DND-41 (cell line): ENCODE measurements around the gene CD79B.

Experiments
- ATAC-seq: fragments of 200-7000 bp; cut with Tn5 transposase; 3 replicates; pipeline ENCODE4 v1.9.1; 2021; ENCODE audit warnings: low read depth; ENCODE audit not compliant: insufficient read depth
- DNase-seq: peaks from one replicate; pipeline ENCODE4 v3.0.0-alpha.2; 2020
- H2AFZ ChIP-seq: 2 replicates; pipeline ENCODE4 v1.6.0; 2012; ENCODE audit warnings: low read depth, low read length
- H3K27ac ChIP-seq: 2 replicates; pipeline ENCODE4 v1.5.1; 2012; ENCODE audit warnings: low read length, inconsistent platforms
- H3K27me3 ChIP-seq: fragments of 200-600 bp; sonication (generic); 2 replicates; pipeline ENCODE4 v1.6.0; 2012; ENCODE audit warnings: low read length, mild to moderate bottlenecking, inconsistent platforms; ENCODE audit not compliant: insufficient read depth, poor library complexity
- H3K36me3 ChIP-seq: 2 replicates; pipeline ENCODE4 v1.5.1; 2012; ENCODE audit warnings: low read length, inconsistent platforms; ENCODE audit not compliant: insufficient read depth
- H3K4me1 ChIP-seq: 2 replicates; pipeline ENCODE4 v1.5.1; 2012; ENCODE audit warnings: mild to moderate bottlenecking, low read length; ENCODE audit not compliant: insufficient read depth
- H3K4me2 ChIP-seq: 2 replicates; pipeline ENCODE4 v1.6.0; 2012; ENCODE audit warnings: mild to moderate bottlenecking, moderate library complexity, low read length, inconsistent platforms; ENCODE audit not compliant: insufficient read depth
- H3K4me3 ChIP-seq, 2 experiments: fragments of 200-600 bp in 1 of 2; shearing (Covaris generic) in 1 of 2; 2 replicates each; pipeline ENCODE4 v1.5.1; 2012 to 2016; ENCODE audit warnings: inconsistent platforms in 2 of 2, low read length in 2 of 2, mild to moderate bottlenecking in 2 of 2, low read depth in 1 of 2, moderate library complexity in 1 of 2
- H3K79me2 ChIP-seq: 2 replicates; pipeline ENCODE4 v1.6.0; 2012; ENCODE audit warnings: low read length, inconsistent platforms; ENCODE audit not compliant: insufficient read depth
- H3K9ac ChIP-seq: 2 replicates; pipeline ENCODE4 v1.6.0; 2012; ENCODE audit warnings: low read depth, mild to moderate bottlenecking, inconsistent platforms, low read length, moderate library complexity
- H3K9me3 ChIP-seq: 2 replicates; pipeline ENCODE4 v1.5.1; 2012; ENCODE audit warnings: low read length, moderate library complexity, mild to moderate bottlenecking, inconsistent platforms; ENCODE audit not compliant: insufficient read depth, severe bottlenecking
- H4K20me1 ChIP-seq: 2 replicates; pipeline ENCODE4 v1.6.0; 2012; ENCODE audit warnings: low read length; ENCODE audit not compliant: insufficient read depth
- CTCF ChIP-seq: IDR thresholded peaks from 2 replicates; pipeline ENCODE4 v1.5.1; 2012; ENCODE audit warnings: borderline replicate concordance, low read length, moderate library complexity, mild to moderate bottlenecking; ENCODE audit not compliant: poor library complexity, severe bottlenecking; ENCODE audit errors: extremely low read depth
- EZH2 ChIP-seq: IDR thresholded peaks from 3 replicates; pipeline ENCODE4 v1.6.1; 2012; ENCODE audit warnings: borderline replicate concordance, low read depth, mild to moderate bottlenecking, moderate library complexity, low read length, inconsistent platforms; ENCODE audit not compliant: severe bottlenecking

CD79B gene

DNA sequence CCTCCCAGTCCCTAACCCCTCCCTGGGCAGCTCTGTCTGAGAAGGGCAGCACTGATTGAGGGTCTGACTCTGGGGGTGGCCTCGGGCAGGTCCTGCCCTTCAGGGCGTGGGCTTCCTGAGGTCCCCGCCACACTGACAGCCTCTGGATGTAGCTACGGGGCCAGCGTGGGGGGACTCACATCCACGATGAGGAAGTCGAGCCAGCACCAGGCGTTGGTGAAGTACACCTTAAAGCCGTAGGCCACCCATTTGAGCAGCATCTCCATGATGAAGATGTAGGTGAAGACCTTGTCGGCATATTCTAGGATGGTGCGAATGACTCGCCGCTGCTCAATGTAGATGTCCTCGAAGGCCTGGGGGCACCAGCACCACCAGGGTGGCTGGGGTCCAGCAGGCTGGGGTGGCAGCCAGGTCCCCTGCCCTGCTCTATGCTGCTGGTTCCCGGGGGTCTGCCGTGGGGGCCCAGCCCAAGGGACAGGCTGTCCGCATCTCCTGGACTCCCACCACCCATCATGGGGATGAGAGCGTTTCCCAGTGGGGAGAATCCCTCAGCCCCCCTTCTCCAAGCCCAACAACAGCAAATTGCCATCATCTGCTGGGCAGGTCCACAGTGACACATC lies 15.7 kb upstream of the CD79B start:
- no peaks in the 10 kb centered on the region for H3K36me3 ChIP-seq
- H3K79me2 ChIP-seq, result no peaks in the 10 kb centered on the region
- peaks cover 4% of the 10 kb centered on the region; the same call in 1 of the 2 replicates for H3K4me1 ChIP-seq
- H2AFZ ChIP-seq, result no peak overlapping the region
- no peaks in the 10 kb centered on the region for H3K27me3 ChIP-seq
- no peak overlapping the region for H3K4me2 ChIP-seq
- no peak overlapping the region for H3K27ac ChIP-seq
- no peak for ATAC-seq
- H3K9me3 ChIP-seq, result no peaks in the 10 kb centered on the region
- DNase-seq, result no peak
- no peak overlapping the region for H3K4me3 ChIP-seq
- H3K9ac ChIP-seq, result no peak overlapping the region
- no peaks in the 10 kb centered on the region for H4K20me1 ChIP-seq
- TF ChIP-seq CTCF (no peak), EZH2 (no peak)

DNA sequence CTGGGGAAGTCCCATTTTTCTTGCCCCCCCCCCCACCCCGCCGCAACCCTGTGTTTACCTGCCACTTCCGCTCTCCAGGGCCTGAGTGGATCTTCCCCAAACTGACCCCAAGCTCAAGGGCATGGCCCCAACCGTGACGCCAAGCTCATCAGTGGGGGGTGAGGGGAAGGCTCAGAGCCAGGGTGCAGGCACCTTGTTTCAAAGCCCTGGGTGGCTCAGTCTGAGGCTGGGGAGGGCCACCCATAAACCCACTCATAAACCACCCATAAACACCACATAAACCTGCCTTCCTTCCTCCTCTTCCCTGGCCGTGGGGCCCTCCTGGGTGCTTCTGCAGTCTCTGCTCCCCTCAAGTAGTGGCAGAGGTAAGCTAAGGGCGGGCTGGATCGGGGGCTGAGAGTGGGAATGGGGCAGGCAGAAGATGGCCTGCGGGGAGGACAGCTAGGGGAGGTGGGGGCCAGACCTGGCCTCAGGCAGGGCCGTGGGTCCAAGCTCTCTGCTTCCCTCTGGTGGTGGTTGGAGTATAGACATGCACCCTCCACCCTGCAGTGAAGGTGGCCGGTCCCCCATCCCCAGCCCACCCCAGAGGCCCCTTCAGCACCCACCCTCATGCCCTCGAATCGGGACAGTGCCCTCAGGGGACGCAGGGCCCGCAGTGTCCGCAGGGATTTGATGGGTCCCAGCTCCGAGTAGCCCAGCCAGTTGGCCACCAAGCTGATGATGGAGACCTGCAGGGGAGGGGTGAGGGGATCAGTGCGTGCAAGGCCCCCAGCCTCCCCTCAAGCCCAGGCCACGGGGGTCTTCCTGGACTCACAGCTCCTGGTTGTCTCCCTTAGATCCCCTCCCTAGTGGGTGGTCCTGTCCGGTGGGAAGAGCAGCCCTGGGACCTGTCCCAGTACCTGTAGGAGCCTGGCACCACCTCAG lies 14.6 kb upstream of the CD79B start:
- no peak overlapping the region for H3K9ac ChIP-seq
- H3K36me3 ChIP-seq, result no peaks in the 10 kb centered on the region
- ATAC-seq (peak; percentile 94), DNase-seq (peak; percentile 59)
- H3K79me2 ChIP-seq, result no peaks in the 10 kb centered on the region
- H3K9me3 ChIP-seq, result no peaks in the 10 kb centered on the region
- H3K27ac ChIP-seq, result no peak overlapping the region
- H4K20me1 ChIP-seq, result no peaks in the 10 kb centered on the region
- no peak overlapping the region for H3K4me3 ChIP-seq
- peaks cover 4% of the 10 kb centered on the region; the same call in 1 of the 2 replicates for H3K4me1 ChIP-seq
- H3K4me2 ChIP-seq, result no peak overlapping the region
- no peaks in the 10 kb centered on the region for H3K27me3 ChIP-seq
- peak overlapping the region; percentile 50; the same call in 1 of the 2 replicates for H2AFZ ChIP-seq
- TF ChIP-seq CTCF (peak; percentile 79), EZH2 (no peak)

DNA sequence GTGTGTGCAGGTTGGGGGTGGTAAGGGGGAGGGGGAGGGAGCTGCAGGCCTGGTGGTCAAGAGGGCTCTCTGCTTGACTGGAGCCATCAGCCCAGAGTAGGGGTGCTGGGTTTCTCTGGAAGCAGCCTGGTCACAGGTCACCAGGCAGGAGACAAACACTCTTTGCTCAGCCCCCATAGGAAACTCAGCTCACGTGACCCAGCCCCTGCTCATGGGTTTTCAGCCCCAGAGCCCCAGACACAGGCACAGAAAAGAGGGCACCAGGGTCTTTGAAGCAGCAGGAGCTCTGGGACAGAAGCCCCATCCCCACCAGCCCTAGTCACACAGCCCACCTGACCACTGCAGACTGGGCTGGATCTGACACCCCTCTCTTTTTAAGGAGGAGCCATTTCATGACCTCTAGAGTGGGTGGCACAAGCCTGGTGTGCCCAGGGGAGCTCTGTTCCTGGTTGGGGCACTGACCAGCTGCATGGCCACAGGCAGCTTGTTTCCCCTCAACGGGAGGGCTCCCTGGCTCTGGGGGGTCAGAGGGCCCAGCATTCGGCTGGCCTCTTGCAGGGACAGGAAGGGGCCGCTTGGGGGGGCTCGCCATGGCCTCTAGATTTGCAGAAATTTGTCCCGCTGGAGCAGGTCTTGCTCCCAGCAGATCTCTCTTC lies 13.8 kb upstream of the CD79B start:
- no peak for TF ChIP-seq CTCF
- TF ChIP-seq EZH2, result no peak
- Histone ChIP-seq H3K27ac (no peak overlapping the region), H3K9me3 (no peaks in the 10 kb centered on the region), H2AFZ (no peak overlapping the region), H3K36me3 (no peaks in the 10 kb centered on the region), H3K4me1 (peaks cover 4% of the 10 kb centered on the region; the same call in 1 of the 2 replicates), H3K79me2 (no peaks in the 10 kb centered on the region), H3K4me3 (no peak overlapping the region), H3K27me3 (no peaks in the 10 kb centered on the region), H3K9ac (no peak overlapping the region), H4K20me1 (no peaks in the 10 kb centered on the region), H3K4me2 (no peak overlapping the region)
- ATAC-seq (no peak), DNase-seq (no peak)
